ENCODE measurements around the gene YDJC. TPM values are rescaled to one million over a fixed set of nuclear protein-coding genes. Genes with fewer than 3 reads are reported as not detected.
"Not testable (repeated sequence)": the region's sequence is repeated elsewhere in the genome, so short reads cannot be mapped to it uniquely, and the experiment has no call there.

YDJC gene
- total RNA-seq, 1 donor from 2014 or later: 34.0 TPM

GRCh38 chr22:21641417-21641788, 11.6 kb upstream of the YDJC start:
- DNase-seq (ENCODE audit: low read depth): no peak
- Histone ChIP-seq H3K27me3 (ENCODE audit: insufficient read depth, low read length) (no peaks in the 10 kb centered on the region), H4K20me1 (ENCODE audit: insufficient read depth, low read length) (peaks cover 20% of the 10 kb centered on the region), H2AFZ (ENCODE audit: low read depth, low read length) (peak overlapping the region; percentile 94), H3K79me2 (ENCODE audit: insufficient read depth, low read length) (peaks cover 15% of the 10 kb centered on the region), H3K36me3 (ENCODE audit: insufficient read depth, low read length) (no peaks in the 10 kb centered on the region), H3K4me2 (ENCODE audit: low read length) (peak overlapping the region; percentile 97), H3K4me3 (ENCODE audit: insufficient read depth, low read depth, low read length) (peak overlapping the region; percentile 69), H3K9ac (ENCODE audit: low read length) (peak overlapping the region; percentile 86), H3K4me1 (ENCODE audit: insufficient read depth, low read length) (peaks cover 19% of the 10 kb centered on the region), H3K27ac (ENCODE audit: low read depth, low read length) (peak overlapping the region; percentile 64), H3K9me3 (ENCODE audit: insufficient read depth, low read depth, low read length) (no peaks in the 10 kb centered on the region)
- no peak for FAIRE-seq
- H3K36me3 Mint-ChIP-seq (ENCODE audit: low read depth, unreplicated experiment): peaks cover 10% of the 10 kb centered on the region
- peaks cover under 1% of the 10 kb centered on the region for H3K4me1 Mint-ChIP-seq (ENCODE audit: low read depth, unreplicated experiment)
- TF ChIP-seq EZH2 (IDR thresholded peaks at IDR 0.05; ENCODE audit: insufficient read depth, low read length) (no peak), CTCF (IDR thresholded peaks at IDR 0.05; ENCODE audit: insufficient read depth, low read depth, low read length) (peak; percentile 31)
- peaks cover 4% of the 10 kb centered on the region for H3K27me3 Mint-ChIP-seq (ENCODE audit: low read depth, unreplicated experiment)
- peak overlapping the region; percentile 48 for H3K27ac Mint-ChIP-seq (ENCODE audit: unreplicated experiment)
- H3K9me3 Mint-ChIP-seq (ENCODE audit: unreplicated experiment): no peaks in the 10 kb centered on the region
- peak overlapping the region; percentile 87 for H3K4me3 Mint-ChIP-seq (ENCODE audit: unreplicated experiment)

- DNase-seq (ENCODE audit: low read depth) (no peak), FAIRE-seq (no peak)
- Mint-ChIP-seq H3K9me3 (ENCODE audit: unreplicated experiment) (no peaks in the 10 kb centered on the region), H3K27me3 (ENCODE audit: low read depth, unreplicated experiment) (peaks cover 10% of the 10 kb centered on the region), H3K36me3 (ENCODE audit: low read depth, unreplicated experiment) (peaks cover 11% of the 10 kb centered on the region), H3K4me3 (ENCODE audit: unreplicated experiment) (no peak overlapping the region), H3K4me1 (ENCODE audit: low read depth, unreplicated experiment) (no peaks in the 10 kb centered on the region), H3K27ac (ENCODE audit: unreplicated experiment) (peak overlapping the region; percentile 48)
- no peak overlapping the region for H3K4me3 ChIP-seq (ENCODE audit: insufficient read depth, low read depth, low read length)
- TF ChIP-seq CTCF (IDR thresholded peaks at IDR 0.05; ENCODE audit: insufficient read depth, low read depth, low read length) (no peak), EZH2 (IDR thresholded peaks at IDR 0.05; ENCODE audit: insufficient read depth, low read length) (no peak)
- no peaks in the 10 kb centered on the region for H3K36me3 ChIP-seq (ENCODE audit: insufficient read depth, low read length)
- peaks cover 19% of the 10 kb centered on the region for H3K4me1 ChIP-seq (ENCODE audit: insufficient read depth, low read length)
- no peaks in the 10 kb centered on the region for H3K27me3 ChIP-seq (ENCODE audit: insufficient read depth, low read length)
- peak overlapping the region; percentile 97 for H3K4me2 ChIP-seq (ENCODE audit: low read length)
- H4K20me1 ChIP-seq (ENCODE audit: insufficient read depth, low read length): peaks cover 16% of the 10 kb centered on the region
- H2AFZ ChIP-seq (ENCODE audit: low read depth, low read length): no peak overlapping the region
- no peak overlapping the region for H3K27ac ChIP-seq (ENCODE audit: low read depth, low read length)
- peaks cover 15% of the 10 kb centered on the region for H3K79me2 ChIP-seq (ENCODE audit: insufficient read depth, low read length)
- no peak overlapping the region for H3K9ac ChIP-seq (ENCODE audit: low read length)
- no peaks in the 10 kb centered on the region for H3K9me3 ChIP-seq (ENCODE audit: insufficient read depth, low read depth, low read length)
Observed at GRCh38 chr22:21640810-21641209, 11.0 kb upstream of the YDJC start.

GRCh38 chr22:21639359-21639758, 9.5 kb upstream of the YDJC start:
- no peak for DNase-seq (ENCODE audit: low read depth)
- H3K27me3 Mint-ChIP-seq (ENCODE audit: low read depth, unreplicated experiment): peaks cover 22% of the 10 kb centered on the region
- H3K9me3 ChIP-seq (ENCODE audit: insufficient read depth, low read depth, low read length): no peaks in the 10 kb centered on the region
- H3K36me3 ChIP-seq (ENCODE audit: insufficient read depth, low read length): no peaks in the 10 kb centered on the region
- TF ChIP-seq CTCF (IDR thresholded peaks at IDR 0.05; ENCODE audit: insufficient read depth, low read depth, low read length): no peak
- H4K20me1 ChIP-seq (ENCODE audit: insufficient read depth, low read length): peaks cover 13% of the 10 kb centered on the region
- H3K4me1 ChIP-seq (ENCODE audit: insufficient read depth, low read length): peaks cover 19% of the 10 kb centered on the region
- H3K36me3 Mint-ChIP-seq (ENCODE audit: low read depth, unreplicated experiment): peaks cover 11% of the 10 kb centered on the region
- H3K79me2 ChIP-seq (ENCODE audit: insufficient read depth, low read length): peaks cover 15% of the 10 kb centered on the region
- H3K9ac ChIP-seq (ENCODE audit: low read length): no peak overlapping the region
- no peak overlapping the region for H3K27ac Mint-ChIP-seq (ENCODE audit: unreplicated experiment)
- H3K4me1 Mint-ChIP-seq (ENCODE audit: low read depth, unreplicated experiment): no peaks in the 10 kb centered on the region
- H3K4me3 Mint-ChIP-seq (ENCODE audit: unreplicated experiment): no peak overlapping the region
- no peaks in the 10 kb centered on the region for H3K27me3 ChIP-seq (ENCODE audit: insufficient read depth, low read length)
- FAIRE-seq: no peak
- no peaks in the 10 kb centered on the region for H3K9me3 Mint-ChIP-seq (ENCODE audit: unreplicated experiment)
- no peak overlapping the region for H3K4me3 ChIP-seq (ENCODE audit: insufficient read depth, low read depth, low read length)
- no peak overlapping the region for H3K4me2 ChIP-seq (ENCODE audit: low read length)
- H2AFZ ChIP-seq (ENCODE audit: low read depth, low read length): no peak overlapping the region
- no peak overlapping the region for H3K27ac ChIP-seq (ENCODE audit: low read depth, low read length)

- H3K4me2 ChIP-seq (ENCODE audit: low read length); H3K27me3 ChIP-seq (ENCODE audit: insufficient read depth, low read length); H3K4me3 Mint-ChIP-seq (ENCODE audit: unreplicated experiment); H3K4me1 Mint-ChIP-seq (ENCODE audit: low read depth, unreplicated experiment); H3K36me3 Mint-ChIP-seq (ENCODE audit: low read depth, unreplicated experiment); H3K4me3 ChIP-seq (ENCODE audit: insufficient read depth, low read depth, low read length); H3K9ac ChIP-seq (ENCODE audit: low read length); DNase-seq (ENCODE audit: low read depth); H3K9me3 Mint-ChIP-seq (ENCODE audit: unreplicated experiment); H3K27ac Mint-ChIP-seq (ENCODE audit: unreplicated experiment); FAIRE-seq; H4K20me1 ChIP-seq (ENCODE audit: insufficient read depth, low read length); H3K27ac ChIP-seq (ENCODE audit: low read depth, low read length); H2AFZ ChIP-seq (ENCODE audit: low read depth, low read length); H3K36me3 ChIP-seq (ENCODE audit: insufficient read depth, low read length); H3K4me1 ChIP-seq (ENCODE audit: insufficient read depth, low read length); H3K79me2 ChIP-seq (ENCODE audit: insufficient read depth, low read length); H3K9me3 ChIP-seq (ENCODE audit: insufficient read depth, low read depth, low read length): not testable (repeated sequence)
- H3K27me3 Mint-ChIP-seq (ENCODE audit: low read depth, unreplicated experiment): peaks cover 22% of the 10 kb centered on the region
Observed at GRCh38 chr22:21637450-21637849, 7.6 kb upstream of the YDJC start.
